Osteoblast (primary cell): Measurements from ENCODE around the gene REV3L. TPM values are rescaled to one million over a fixed set of nuclear protein-coding genes. Genes with fewer than 3 reads are reported as not detected.

Source experiments
- DNase-seq: peaks from one replicate; pipeline ENCODE4 v3.0.0; 2011; ENCODE audit warnings: low spot score, mixed read lengths; ENCODE audit not compliant: insufficient read length; ENCODE audit errors: missing footprints
- H2AFZ ChIP-seq: 2 replicates; pipeline ENCODE4 v1.6.0; 2011; ENCODE audit warnings: mild to moderate bottlenecking, low read length
- H3K27ac ChIP-seq: 2 replicates; pipeline ENCODE4 v1.5.1; 2011; ENCODE audit warnings: mild to moderate bottlenecking, low read depth, low read length, moderate library complexity
- H3K27me3 ChIP-seq: 2 replicates; pipeline ENCODE4 v1.6.0; 2012; ENCODE audit warnings: mild to moderate bottlenecking, control low read depth, inconsistent platforms, low read length, moderate library complexity; ENCODE audit not compliant: insufficient read depth
- H3K36me3 ChIP-seq: 2 replicates; pipeline ENCODE4 v1.5.1; 2011; ENCODE audit warnings: mild to moderate bottlenecking, low read length, control low read depth, moderate library complexity; ENCODE audit not compliant: insufficient read depth
- H3K4me1 ChIP-seq: 2 replicates; pipeline ENCODE4 v1.5.1; 2011; ENCODE audit warnings: mild to moderate bottlenecking, low read length, control low read depth, moderate library complexity; ENCODE audit not compliant: insufficient read depth
- H3K4me2 ChIP-seq: 2 replicates; pipeline ENCODE4 v1.6.0; 2011; ENCODE audit warnings: mild to moderate bottlenecking, low read length; ENCODE audit not compliant: insufficient read depth
- H3K4me3 ChIP-seq: fragments of 200-600 bp; sonication (generic); 3 replicates; pipeline ENCODE4 v1.5.1; 2012; ENCODE audit warnings: mild to moderate bottlenecking, low read length, inconsistent platforms; ENCODE audit not compliant: insufficient read depth
- H3K79me2 ChIP-seq: 2 replicates; pipeline ENCODE4 v1.6.0; 2012; ENCODE audit warnings: mild to moderate bottlenecking, low read length, control low read depth, inconsistent platforms; ENCODE audit not compliant: insufficient read depth
- H3K9me3 ChIP-seq: 2 replicates; pipeline ENCODE4 v1.5.1; 2011; ENCODE audit warnings: low read depth, low read length, control low read depth
- H4K20me1 ChIP-seq: 2 replicates; pipeline ENCODE4 v1.6.0; 2012; ENCODE audit warnings: mild to moderate bottlenecking, low read length, control low read depth; ENCODE audit not compliant: insufficient read depth
- CTCF ChIP-seq: IDR thresholded peaks from 2 replicates; pipeline ENCODE4 v1.5.1; 2011; ENCODE audit warnings: mild to moderate bottlenecking, low read depth, low read length, moderate library complexity; ENCODE audit errors: extremely low read depth
- total RNA-seq: library from RNA; depleted of rRNA; stranded (reverse); fragments of >200 nt; gene quantifications from 2 replicates; pipeline ENCODE4 v1.2.3, GENCODE V29; 2012

REV3L gene
- total RNA-seq, 1 donor = 42.0 TPM

GRCh38 chr6:111486475-111486874 lies 3.5 kb upstream of the REV3L start:
- no peak for TF ChIP-seq CTCF
- H3K4me1 ChIP-seq = peaks cover 28% of the 10 kb centered on the region
- H3K4me2 ChIP-seq = no peak overlapping the region
- no peak overlapping the region for H2AFZ ChIP-seq
- H3K27me3 ChIP-seq = no peaks in the 10 kb centered on the region
- H3K79me2 ChIP-seq = peaks cover 62% of the 10 kb centered on the region
- no peaks in the 10 kb centered on the region for H3K9me3 ChIP-seq
- H3K36me3 ChIP-seq = peaks cover 5% of the 10 kb centered on the region
- H3K4me3 ChIP-seq = no peak overlapping the region
- no peak for DNase-seq
- H4K20me1 ChIP-seq = peaks cover 6% of the 10 kb centered on the region
- peak overlapping the region; percentile 48 for H3K27ac ChIP-seq

- Histone ChIP-seq H3K27me3 (no peaks in the 10 kb centered on the region), H3K4me3 (no peak overlapping the region), H3K79me2 (peaks cover 70% of the 10 kb centered on the region), H2AFZ (peak overlapping the region; percentile 34), H3K36me3 (peaks cover 5% of the 10 kb centered on the region), H3K9me3 (no peaks in the 10 kb centered on the region), H3K4me1 (peaks cover 35% of the 10 kb centered on the region), H3K4me2 (peak overlapping the region; percentile 89), H4K20me1 (peaks cover 6% of the 10 kb centered on the region), H3K27ac (peak overlapping the region; percentile 97)
- no peak for TF ChIP-seq CTCF
- no peak for DNase-seq
Measured at GRCh38 chr6:111485342-111485741, 2.3 kb upstream of the REV3L start.

- H3K27me3 ChIP-seq = no peaks in the 10 kb centered on the region
- H3K4me1 ChIP-seq = peaks cover 35% of the 10 kb centered on the region
- H3K9me3 ChIP-seq = no peaks in the 10 kb centered on the region
- peak overlapping the region; percentile 97 for H3K27ac ChIP-seq
- H3K79me2 ChIP-seq = peaks cover 72% of the 10 kb centered on the region
- H4K20me1 ChIP-seq = peaks cover 8% of the 10 kb centered on the region
- peak overlapping the region; percentile 76 for H2AFZ ChIP-seq
- peak overlapping the region; percentile 89 for H3K4me2 ChIP-seq
- no peak for DNase-seq
- H3K36me3 ChIP-seq = peaks cover 5% of the 10 kb centered on the region
- peak overlapping the region; percentile 92 for H3K4me3 ChIP-seq
- no peak for TF ChIP-seq CTCF
Measured at GRCh38 chr6:111484633-111484930, 1.6 kb upstream of the REV3L start.

- H3K79me2 ChIP-seq = peaks cover 75% of the 10 kb centered on the region
- no peaks in the 10 kb centered on the region for H3K27me3 ChIP-seq
- H3K9me3 ChIP-seq = no peaks in the 10 kb centered on the region
- H3K36me3 ChIP-seq = peaks cover 5% of the 10 kb centered on the region
- H3K4me3 ChIP-seq = peak overlapping the region; percentile 92
- H3K4me1 ChIP-seq = peaks cover 35% of the 10 kb centered on the region
- H3K4me2 ChIP-seq = peak overlapping the region; percentile 89
- TF ChIP-seq CTCF = no peak
- peak overlapping the region; percentile 76 for H2AFZ ChIP-seq
- H3K27ac ChIP-seq = peak overlapping the region; percentile 97
- peak; percentile 95 for DNase-seq
- peaks cover 9% of the 10 kb centered on the region for H4K20me1 ChIP-seq
Measured at GRCh38 chr6:111483736-111484632, 966 bp upstream of the REV3L start.
